Activated CD4-positive, alpha-beta memory T cell treated with anti-CD3 and anti-CD28 coated beads, Interleukin-2, amount 10 ng/mL, durations not matched to agents 7 days and 5 days (primary cell): ENCODE data around the gene KLHDC9. TPM values are rescaled to one million over a fixed set of nuclear protein-coding genes. Genes with fewer than 3 reads are reported as not detected.
"Not testable (repeated sequence)": the region's sequence is repeated elsewhere in the genome, so short reads cannot be mapped to it uniquely, and the experiment has no call there.

Experiments used
- CTCF ChIA-PET: fragments of 350-600 bp; sonication (Branson Sonifier 250); formaldehyde crosslinking; loops from one replicate; lab custom pipeline; 2021; ENCODE audit warnings: antibody characterized with exemption, inconsistent platforms; lab: Charles Lee
- POLR2A ChIA-PET: fragments of 350-600 bp; sonication (Branson Sonifier 250); formaldehyde crosslinking; loops from one replicate; lab custom pipeline; 2021; ENCODE audit warnings: antibody characterized with exemption; lab: Charles Lee
- DNase-seq: peaks from one replicate; pipeline ENCODE4 v3.0.0-alpha.2; 2020
- H3K27ac Mint-ChIP-seq: one replicate; pipeline ENCODE4 v1.8.0; 2021; ENCODE audit warnings: mild to moderate bottlenecking, mixed read lengths
- H3K27me3 Mint-ChIP-seq: one replicate; pipeline ENCODE4 v1.8.0; 2021; ENCODE audit warnings: mixed read lengths
- H3K36me3 Mint-ChIP-seq: one replicate; pipeline ENCODE4 v1.8.0; 2021; ENCODE audit warnings: low read depth, mixed read lengths
- H3K4me1 Mint-ChIP-seq: one replicate; pipeline ENCODE4 v1.8.0; 2021; ENCODE audit warnings: mixed read lengths
- H3K4me3 Mint-ChIP-seq: one replicate; pipeline ENCODE4 v1.8.0; 2021; ENCODE audit warnings: mild to moderate bottlenecking, mixed read lengths
- H3K9me3 Mint-ChIP-seq: one replicate; pipeline ENCODE4 v1.8.0; 2021; ENCODE audit warnings: mixed read lengths
- total RNA-seq, 2 experiments: library from RNA; stranded (reverse); gene quantifications; one replicate each; pipeline ENCODE4 v1.2.3, GENCODE V29; 2021

Gene KLHDC9, protein sequence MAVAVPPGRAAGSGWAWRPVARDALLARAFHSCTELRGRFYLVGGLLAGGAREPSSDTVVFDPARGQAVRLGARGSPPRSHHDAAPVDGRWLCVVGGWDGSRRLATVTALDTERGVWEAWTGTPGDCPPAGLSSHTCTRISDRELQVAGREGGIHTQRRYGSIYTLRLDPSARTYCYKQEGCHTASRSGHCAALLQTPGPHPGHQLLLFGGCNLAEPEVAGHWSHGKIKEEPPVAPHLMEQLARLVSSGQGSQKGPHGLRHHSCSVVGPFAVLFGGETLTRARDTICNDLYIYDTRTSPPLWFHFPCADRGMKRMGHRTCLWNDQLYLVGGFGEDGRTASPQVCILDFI
- 1 to 10 TPM; 1.2 TPM for total RNA-seq

DNA sequence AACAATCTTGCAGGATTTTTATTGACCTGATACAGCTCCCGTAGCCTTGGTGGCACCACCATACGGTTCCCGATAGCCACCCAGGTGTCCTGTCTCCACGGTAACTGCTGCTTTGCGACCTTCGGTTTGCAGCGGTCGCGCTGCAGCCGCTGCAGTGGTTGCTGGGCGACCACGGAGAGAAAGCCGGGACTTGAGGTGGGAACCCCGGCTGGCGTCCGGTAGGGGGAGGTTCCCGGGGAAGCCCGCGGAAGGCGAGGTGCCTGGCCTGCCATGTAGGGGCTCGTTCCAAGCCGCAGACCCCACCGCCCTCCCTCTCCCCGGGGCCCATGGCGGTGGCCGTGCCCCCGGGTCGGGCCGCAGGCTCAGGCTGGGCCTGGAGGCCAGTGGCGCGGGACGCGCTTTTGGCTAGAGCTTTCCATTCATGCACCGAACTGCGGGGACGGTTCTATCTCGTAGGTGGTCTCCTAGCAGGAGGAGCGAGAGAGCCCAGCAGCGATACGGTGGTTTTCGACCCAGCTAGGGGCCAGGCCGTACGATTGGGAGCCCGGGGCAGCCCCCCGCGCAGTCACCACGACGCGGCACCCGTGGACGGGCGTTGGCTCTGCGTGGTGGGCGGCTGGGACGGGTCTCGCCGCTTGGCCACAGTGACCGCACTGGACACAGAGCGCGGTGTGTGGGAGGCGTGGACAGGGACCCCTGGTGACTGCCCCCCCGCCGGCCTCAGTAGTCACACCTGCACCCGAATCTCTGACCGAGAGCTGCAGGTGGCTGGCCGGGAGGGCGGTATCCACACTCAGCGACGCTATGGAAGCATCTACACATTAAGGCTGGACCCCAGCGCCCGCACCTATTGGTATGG, at the start of gene KLHDC9:
Gene KLHDC9, plus strand, starts transcription at position 152 of the 859 bp plus-strand sequence. Its CDS starts 175 bp downstream, at position 327.
- H3K27ac Mint-ChIP-seq, result peak within 1 kb of the TSS; percentile 69
- peaks cover 29% of the 10 kb centered on the region for H3K36me3 Mint-ChIP-seq
- H3K9me3 Mint-ChIP-seq, result no peaks in the 10 kb centered on the region
- ChIA-PET CTCF (interaction anchor here (0.6 to 7.5 kb wide), 28 partner anchors 10 to 429 kb away, joined by 3 to 128 read pairs (median 6); partner anchors contain the start of genes ARHGAP30, DEDD, F11R and ITLN2), POLR2A (interaction anchor here (0.6 to 9.5 kb wide), 16 partner anchors 11 to 254 kb away, joined by 3 to 142 read pairs (median 4); partner anchors contain the start of genes ARHGAP30, F11R, NIT1 and PFDN2)
- peaks cover 6% of the 10 kb centered on the region for H3K27me3 Mint-ChIP-seq
- peak; percentile 81 for DNase-seq
- peak within 1 kb of the TSS; percentile 85 for H3K4me3 Mint-ChIP-seq
- peaks cover 23% of the 10 kb centered on the region for H3K4me1 Mint-ChIP-seq

DNA sequence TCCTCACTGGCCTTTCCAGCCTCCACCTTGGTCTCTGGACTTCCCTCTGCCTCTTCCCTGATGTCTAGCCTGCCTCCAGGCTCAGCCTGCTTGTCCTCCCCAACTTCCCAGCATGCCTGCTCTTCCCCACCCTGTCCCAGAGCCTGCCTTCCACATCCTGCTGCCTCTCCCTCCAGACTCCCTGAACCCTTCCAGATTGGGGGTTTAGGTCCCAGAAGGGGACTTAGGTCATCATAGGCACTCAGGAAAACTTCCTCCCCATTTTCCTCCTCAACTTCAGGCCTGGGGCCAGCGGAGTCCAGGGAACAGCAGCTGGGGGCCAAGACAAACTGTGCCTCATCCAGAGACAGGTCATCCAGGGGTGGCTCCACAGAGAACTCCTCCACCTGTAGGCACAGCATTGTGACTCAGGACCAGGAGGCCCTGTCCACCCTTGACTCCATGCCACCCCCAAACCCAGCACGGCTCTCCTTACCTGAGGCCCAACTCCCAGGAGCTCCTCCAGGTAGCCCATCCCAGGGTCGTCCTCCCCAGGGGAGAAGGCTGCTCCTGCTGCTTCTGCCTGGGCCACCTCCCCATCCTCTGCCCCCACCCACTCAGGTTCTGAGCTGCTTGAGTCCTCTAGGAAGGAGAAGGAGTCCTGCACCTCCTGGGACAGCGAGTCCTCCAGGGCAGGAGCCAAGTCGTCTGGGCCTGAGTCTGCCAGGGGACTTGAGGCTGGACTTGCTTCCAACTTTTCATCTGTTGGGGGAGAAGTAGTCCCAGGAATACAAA, 49.0 kb upstream of the KLHDC9 start:
- POLR2A ChIA-PET, result interaction anchor here (0.7 to 10.1 kb wide), 4 partner anchors 11 to 104 kb away, joined by 3 to 293 read pairs (median 4); partner anchors contain the start of genes ARHGAP30 and UFC1
- Mint-ChIP-seq H3K36me3 (peaks cover 88% of the 10 kb centered on the region), H3K27me3 (no peaks in the 10 kb centered on the region), H3K27ac (peak overlapping the region; percentile 45), H3K4me1 (peaks cover 47% of the 10 kb centered on the region), H3K9me3 (no peaks in the 10 kb centered on the region), H3K4me3 (no peak overlapping the region)
- no peak for DNase-seq
- CTCF ChIA-PET, result interaction anchor here (0.5 kb wide), 1 partner anchor 281 kb away, joined by 3 read pairs; no protein-coding TSS in a partner anchor

DNA sequence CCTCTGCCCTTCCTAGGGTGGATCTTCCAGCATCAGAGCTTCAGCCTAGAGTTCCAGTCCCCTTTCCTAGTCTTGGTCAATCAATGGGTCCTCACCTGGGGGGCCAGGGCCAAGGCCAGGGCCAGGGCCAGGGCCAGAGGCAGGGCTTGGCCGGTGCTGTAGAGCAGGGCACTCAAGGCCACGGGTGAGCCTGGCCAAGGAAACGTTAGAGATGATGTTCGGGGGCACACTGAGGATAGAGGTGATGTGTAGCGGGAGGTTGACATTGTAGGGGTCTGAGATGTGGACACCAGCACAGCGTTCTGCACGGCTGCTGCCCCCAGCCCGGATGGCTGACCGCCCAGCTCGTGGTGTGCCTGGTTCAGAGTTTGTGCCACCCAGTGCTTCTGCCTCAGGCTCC, 46.9 kb upstream of the KLHDC9 start:
- ChIA-PET CTCF (interaction anchor here (1.4 kb wide), 1 partner anchor 9 kb away, joined by 3 read pairs; no protein-coding TSS in a partner anchor), POLR2A (interaction anchor here (1.3 to 10.1 kb wide), 3 partner anchors 10 to 81 kb away, joined by 3 to 293 read pairs (median 4); partner anchors contain the start of genes ARHGAP30 and DEDD)
- no peak for DNase-seq
- peaks cover 37% of the 10 kb centered on the region for H3K4me1 Mint-ChIP-seq
- H3K27me3 Mint-ChIP-seq, result no peaks in the 10 kb centered on the region
- no peak overlapping the region for H3K27ac Mint-ChIP-seq
- no peaks in the 10 kb centered on the region for H3K9me3 Mint-ChIP-seq
- peaks cover 89% of the 10 kb centered on the region for H3K36me3 Mint-ChIP-seq
- H3K4me3 Mint-ChIP-seq, result no peak overlapping the region

DNA sequence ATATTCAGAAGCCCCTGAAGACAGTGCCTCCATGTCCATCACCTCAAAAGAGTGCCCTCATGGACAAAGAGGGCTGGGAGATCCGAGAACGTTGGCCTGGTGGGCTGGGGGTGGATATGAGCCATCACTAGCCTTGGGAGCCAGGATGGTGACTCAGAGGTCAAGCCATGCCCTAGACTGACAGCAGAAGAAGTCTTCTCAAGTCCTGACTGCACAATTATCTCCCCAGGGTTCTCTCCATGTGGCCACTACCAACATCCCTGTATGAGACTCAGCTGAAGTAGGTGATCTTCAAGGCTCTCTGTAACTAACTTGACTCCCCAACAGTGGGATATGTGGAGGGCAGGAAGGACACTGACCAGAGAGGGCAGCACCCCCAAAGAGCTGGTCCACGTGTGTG, 45.3 kb upstream of the KLHDC9 start:
- H3K4me3 Mint-ChIP-seq, result no peak overlapping the region
- no peaks in the 10 kb centered on the region for H3K9me3 Mint-ChIP-seq
- POLR2A ChIA-PET, result interaction anchor here (2.2 to 10.1 kb wide), 2 partner anchors 12 to 15 kb away, joined by 4 to 293 read pairs; partner anchors contain the start of gene ARHGAP30
- peaks cover 88% of the 10 kb centered on the region for H3K36me3 Mint-ChIP-seq
- no peaks in the 10 kb centered on the region for H3K27me3 Mint-ChIP-seq
- CTCF ChIA-PET, result no interaction called here
- DNase-seq, result no peak
- peaks cover 35% of the 10 kb centered on the region for H3K4me1 Mint-ChIP-seq
- no peak overlapping the region for H3K27ac Mint-ChIP-seq

- POLR2A ChIA-PET, result interaction anchor here (1.2 to 2.2 kb wide), 4 partner anchors 8 to 14 kb away, joined by 3 to 8 read pairs (median 4); partner anchors contain the start of gene USF1
- H3K36me3 Mint-ChIP-seq, result peaks cover 79% of the 10 kb centered on the region
- no peaks in the 10 kb centered on the region for H3K27me3 Mint-ChIP-seq
- H3K4me1 Mint-ChIP-seq, result peaks cover 29% of the 10 kb centered on the region
- no peak overlapping the region for H3K4me3 Mint-ChIP-seq
- no peaks in the 10 kb centered on the region for H3K9me3 Mint-ChIP-seq
- CTCF ChIA-PET, result interaction anchor here (0.7 to 2.5 kb wide), 6 partner anchors 9 to 217 kb away, joined by 3 to 14 read pairs (median 3); partner anchors contain the start of gene USF1
- DNase-seq, result no peak
- H3K27ac Mint-ChIP-seq, result no peak overlapping the region
These were observed 43.9 kb upstream of the KLHDC9 start for GRCh38 chr1:161054232-161054631.

DNA sequence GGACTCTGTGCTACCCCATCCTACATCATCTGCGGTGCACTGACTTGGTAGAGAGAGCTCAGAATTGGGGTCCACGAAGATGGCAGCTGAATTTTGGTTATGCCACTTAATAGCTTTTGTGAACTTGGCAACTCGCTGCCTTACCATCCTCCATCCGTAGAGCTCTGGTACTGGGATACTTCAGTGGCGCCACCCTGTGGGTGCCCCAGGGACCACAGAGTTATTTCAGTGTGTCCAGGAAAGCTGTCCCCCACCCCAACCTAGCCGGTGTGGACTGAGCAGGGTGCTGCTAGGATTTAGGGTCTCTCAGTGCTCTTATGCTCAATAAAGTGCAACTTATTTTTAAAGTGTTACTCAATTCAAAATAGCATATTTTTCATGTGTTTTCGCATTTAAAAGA, 43.4 kb upstream of the KLHDC9 start:
- H3K4me1 Mint-ChIP-seq, result peaks cover 35% of the 10 kb centered on the region
- ChIA-PET POLR2A (interaction anchor here (1.2 to 2.2 kb wide), 4 partner anchors 9 to 13 kb away, joined by 3 to 8 read pairs (median 4); partner anchors contain the start of gene USF1), CTCF (interaction anchor here (0.6 to 2.5 kb wide), 10 partner anchors 10 to 286 kb away, joined by 3 to 14 read pairs (median 4); partner anchors contain the start of genes TSTD1 and USF1)
- H3K4me3 Mint-ChIP-seq, result no peak overlapping the region
- no peaks in the 10 kb centered on the region for H3K27me3 Mint-ChIP-seq
- DNase-seq, result no peak
- no peaks in the 10 kb centered on the region for H3K9me3 Mint-ChIP-seq
- peaks cover 79% of the 10 kb centered on the region for H3K36me3 Mint-ChIP-seq
- no peak overlapping the region for H3K27ac Mint-ChIP-seq

DNA sequence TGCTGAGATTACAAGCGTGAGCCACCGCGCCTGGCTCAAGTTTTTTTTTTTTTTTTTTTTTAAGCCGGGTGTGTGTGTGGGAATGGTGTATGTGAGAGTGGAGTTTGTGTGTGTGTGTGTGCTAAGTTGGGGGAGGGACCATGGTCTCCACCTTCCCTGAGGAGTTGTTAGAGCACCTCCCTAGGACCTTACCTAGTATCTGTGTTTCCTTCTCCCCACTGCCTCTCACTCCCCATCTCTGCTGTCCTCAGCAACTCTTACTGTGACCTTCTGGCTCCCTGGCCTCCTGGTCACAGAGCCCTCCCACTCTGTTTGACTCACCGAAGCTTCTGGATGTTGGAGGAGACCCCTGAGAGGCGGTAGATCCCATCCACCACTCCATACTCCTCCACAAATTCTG, 38.9 kb upstream of the KLHDC9 start:
- CTCF ChIA-PET, result interaction anchor here (1.6 kb wide), 1 partner anchor 14 kb away, joined by 5 read pairs; the partner anchor contains the start of gene USF1
- Mint-ChIP-seq H3K27ac (no peak overlapping the region), H3K4me3 (no peak overlapping the region), H3K4me1 (peaks cover 54% of the 10 kb centered on the region), H3K9me3 (no peaks in the 10 kb centered on the region), H3K27me3 (no peaks in the 10 kb centered on the region), H3K36me3 (peaks cover 70% of the 10 kb centered on the region)
- no peak for DNase-seq
- POLR2A ChIA-PET, result interaction anchor here (0.9 to 2.2 kb wide), 4 partner anchors 10 to 14 kb away, joined by 3 to 16 read pairs (median 8); partner anchors contain the start of genes ARHGAP30 and USF1

DNA sequence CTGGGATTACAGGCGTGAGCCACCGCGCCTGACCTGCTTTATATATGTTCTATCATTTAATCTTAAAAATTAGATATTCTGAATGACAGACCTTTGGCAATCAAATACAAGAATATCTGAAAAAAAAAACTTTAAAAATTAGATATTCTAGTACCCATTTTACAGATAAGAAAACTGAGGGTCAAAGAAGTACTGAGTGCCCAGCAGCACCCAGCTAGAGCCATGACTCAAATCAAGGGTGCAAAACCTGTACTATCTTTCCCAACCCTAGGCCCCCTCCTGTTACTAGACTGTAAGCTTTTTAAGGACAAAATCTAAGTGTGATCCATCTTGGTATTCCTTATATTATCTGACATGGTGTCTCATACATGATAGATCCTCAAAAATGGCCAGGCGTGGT, 36.7 kb upstream of the KLHDC9 start:
- Mint-ChIP-seq H3K4me1 (peaks cover 65% of the 10 kb centered on the region), H3K9me3 (no peaks in the 10 kb centered on the region), H3K27ac (no peak overlapping the region), H3K4me3 (no peak overlapping the region), H3K27me3 (no peaks in the 10 kb centered on the region), H3K36me3 (peaks cover 63% of the 10 kb centered on the region)
- CTCF ChIA-PET, result interaction anchor here (1.3 kb wide), 1 partner anchor 36 kb away, joined by 7 read pairs; no protein-coding TSS in a partner anchor
- POLR2A ChIA-PET, result no interaction called here
- no peak for DNase-seq

- peaks cover 75% of the 10 kb centered on the region for H3K36me3 Mint-ChIP-seq
- not testable (repeated sequence) for H3K27me3 Mint-ChIP-seq
- POLR2A ChIA-PET, result interaction anchor here (8.5 kb wide), 1 partner anchor 16 kb away, joined by 293 read pairs; the partner anchor contains the start of gene USF1
These were observed 34.2 kb upstream of the KLHDC9 start for GRCh38 chr1:161063936-161064335.

DNA sequence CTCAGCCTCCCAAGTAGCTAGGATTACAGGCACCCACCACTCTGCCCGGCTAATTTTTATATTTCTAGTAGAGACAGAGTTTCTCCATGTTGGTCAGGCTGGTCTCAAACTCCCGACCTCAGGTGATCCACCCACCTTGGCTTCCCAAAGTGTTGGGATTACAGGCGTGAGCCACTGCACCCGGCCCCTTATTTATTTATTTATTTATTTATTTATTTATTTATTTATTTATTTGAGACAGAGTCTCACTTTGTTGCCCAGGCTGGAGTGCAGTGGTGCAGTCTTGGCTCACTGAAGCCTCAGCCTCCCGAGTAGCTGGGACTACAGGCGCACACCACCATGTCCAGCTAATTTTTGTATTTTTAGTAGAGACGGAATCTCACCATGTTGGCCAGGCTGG, 32.5 kb upstream of the KLHDC9 start:
- DNase-seq, H3K4me3 Mint-ChIP-seq, H3K27me3 Mint-ChIP-seq, H3K9me3 Mint-ChIP-seq: not testable (repeated sequence)
- Mint-ChIP-seq H3K36me3 (peaks cover 69% of the 10 kb centered on the region), H3K27ac (peak overlapping the region; percentile 10), H3K4me1 (peaks cover 64% of the 10 kb centered on the region)
- CTCF ChIA-PET, result interaction anchor here (1.6 to 11.4 kb wide), 3 partner anchors 20 to 30 kb away, joined by 9 to 128 read pairs (median 21); partner anchors contain the start of genes KLHDC9 and USF1
- POLR2A ChIA-PET, result interaction anchor here (1.0 to 8.5 kb wide), 5 partner anchors 11 to 88 kb away, joined by 3 to 293 read pairs (median 4); partner anchors contain the start of genes KLHDC9, UFC1 and USF1

More at GRCh38 chr1:161063936-161064335, 34.2 kb upstream of the KLHDC9 start:
- peak overlapping the region; percentile 54 for H3K4me3 Mint-ChIP-seq
- not testable (repeated sequence) for DNase-seq, H3K9me3 Mint-ChIP-seq
- peak overlapping the region; percentile 65 for H3K27ac Mint-ChIP-seq
- H3K4me1 Mint-ChIP-seq, result peaks cover 68% of the 10 kb centered on the region
- CTCF ChIA-PET, result interaction anchor here (1.4 kb wide), 1 partner anchor 9 kb away, joined by 5 read pairs; no protein-coding TSS in a partner anchor

DNA sequence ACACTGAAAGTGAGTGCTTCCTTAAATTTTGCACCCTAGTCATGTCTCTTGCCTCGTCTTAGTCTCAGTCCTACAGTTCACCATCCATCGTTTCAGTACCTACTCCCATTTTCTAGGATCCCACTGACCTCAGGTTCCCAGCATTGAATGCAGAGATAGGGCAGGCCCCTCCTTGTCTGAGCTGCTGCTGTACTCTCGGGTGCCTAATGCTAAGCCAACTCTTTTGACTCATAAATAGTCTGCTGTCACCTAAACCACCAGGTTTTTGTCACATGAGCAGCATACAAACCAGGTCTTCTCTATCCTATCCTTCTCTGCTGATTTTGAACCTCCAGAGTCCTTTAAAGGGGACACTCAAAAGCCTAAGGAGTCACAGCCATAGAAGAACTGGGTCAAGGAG, 31.5 kb upstream of the KLHDC9 start:
- H3K27ac Mint-ChIP-seq, result peak overlapping the region; percentile 99

More for the DNA sequence above, 31.5 kb upstream of the KLHDC9 start:
- DNase-seq, result no peak
- Mint-ChIP-seq H3K4me3 (peak overlapping the region; percentile 100), H3K9me3 (no peaks in the 10 kb centered on the region), H3K36me3 (peaks cover 64% of the 10 kb centered on the region), H3K27me3 (no peaks in the 10 kb centered on the region), H3K4me1 (peaks cover 67% of the 10 kb centered on the region)
- ChIA-PET CTCF (interaction anchor here (0.6 to 11.4 kb wide), 4 partner anchors 21 to 51 kb away, joined by 3 to 128 read pairs (median 15); partner anchors contain the start of genes KLHDC9 and USF1), POLR2A (interaction anchor here (1.0 to 8.5 kb wide), 6 partner anchors 9 to 135 kb away, joined by 3 to 293 read pairs (median 36); partner anchors contain the start of genes DEDD, KLHDC9, NDUFS2 and USF1)
